Eye (tissue), 1 donor: Measurements from ENCODE around the gene NDST1.

Experiments used
- DNase-seq: peaks from one replicate; pipeline ENCODE4 v3.0.0-alpha.2; 2015

The NDST1 gene

DNA sequence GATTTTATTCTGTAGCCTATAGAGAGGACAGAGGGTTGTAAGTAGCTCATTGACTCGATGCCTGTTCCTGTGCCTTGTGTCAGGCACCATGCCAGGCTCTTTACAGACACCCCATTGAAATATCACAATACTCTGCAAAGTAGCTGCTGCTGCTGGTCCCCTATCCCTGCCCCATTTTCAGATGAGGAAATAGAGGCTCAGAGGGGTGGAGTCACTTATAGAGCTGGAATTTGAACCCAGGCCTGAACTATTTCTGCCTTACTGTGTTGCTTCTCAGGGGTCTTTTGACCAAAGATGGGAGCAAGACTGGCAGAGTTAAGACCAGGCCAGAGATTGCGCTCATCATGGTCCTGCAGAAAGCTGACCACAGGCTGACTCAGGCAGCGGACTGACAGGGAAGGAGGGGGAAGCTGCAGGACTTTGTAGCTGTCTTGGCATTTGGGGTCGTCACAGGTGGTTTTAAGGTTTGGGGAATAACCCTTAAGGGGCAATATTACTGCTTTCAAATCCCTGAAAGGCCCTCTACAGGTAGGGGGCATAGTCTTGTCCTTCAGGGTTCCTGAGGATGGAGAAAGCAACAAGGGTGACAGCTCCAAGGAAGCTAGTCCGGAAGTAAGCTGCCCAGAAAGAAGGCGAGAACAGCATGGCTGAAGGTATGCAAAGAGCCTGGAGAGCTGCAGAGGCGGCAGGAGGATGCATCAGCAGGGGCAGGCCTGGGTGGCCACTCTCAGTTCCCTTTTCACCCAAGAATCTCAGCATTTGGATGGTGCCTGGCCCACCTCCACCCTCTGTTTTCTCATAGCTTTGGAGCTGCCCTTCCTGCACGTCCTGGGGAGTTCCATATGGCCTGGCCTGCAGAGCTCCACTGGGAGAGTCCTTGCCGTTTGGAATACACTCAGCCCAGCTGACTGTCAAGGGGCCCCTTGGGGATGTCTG, 18.3 kb upstream of the NDST1 start:
- no peak for DNase-seq

DNA sequence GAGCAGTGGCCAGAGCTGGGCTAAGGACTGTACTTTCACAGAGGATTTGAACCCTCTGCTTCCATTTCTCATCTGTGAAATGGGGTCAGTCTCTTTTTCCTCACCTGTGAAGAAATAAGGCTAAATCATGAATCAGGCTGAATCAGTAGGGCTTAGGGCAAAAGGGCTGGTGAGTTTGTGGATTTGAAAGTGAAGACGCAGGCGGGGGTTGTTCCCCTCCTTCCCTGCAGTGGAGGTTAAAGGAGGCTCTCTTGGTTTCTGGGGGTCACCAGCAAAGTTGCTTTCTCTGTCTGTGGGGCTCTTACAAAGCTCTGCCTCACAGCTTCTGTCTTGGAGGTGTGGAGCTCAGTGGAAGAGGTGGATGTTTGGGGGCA, 17.6 kb upstream of the NDST1 start:
- no peak for DNase-seq

DNA sequence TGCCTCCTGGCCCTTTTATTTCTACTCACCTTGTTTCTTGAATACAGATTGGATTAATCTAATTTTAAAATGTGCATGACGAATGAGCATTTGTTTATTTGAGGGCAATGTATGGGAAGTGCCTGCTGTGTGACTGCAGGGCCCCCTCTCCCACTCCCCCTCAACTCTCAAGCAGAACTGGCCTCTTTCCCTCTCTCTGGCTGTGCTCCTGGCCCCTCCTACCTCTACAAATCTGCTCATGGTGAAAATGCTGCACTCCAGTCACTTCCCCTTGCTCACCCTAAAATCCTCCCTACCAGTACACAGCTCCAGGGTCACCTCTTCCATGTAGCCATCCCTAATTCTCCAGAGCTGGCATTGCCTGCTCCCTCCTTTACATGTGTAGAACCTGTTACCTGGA, 17.2 kb upstream of the NDST1 start:
- no peak for DNase-seq

DNA sequence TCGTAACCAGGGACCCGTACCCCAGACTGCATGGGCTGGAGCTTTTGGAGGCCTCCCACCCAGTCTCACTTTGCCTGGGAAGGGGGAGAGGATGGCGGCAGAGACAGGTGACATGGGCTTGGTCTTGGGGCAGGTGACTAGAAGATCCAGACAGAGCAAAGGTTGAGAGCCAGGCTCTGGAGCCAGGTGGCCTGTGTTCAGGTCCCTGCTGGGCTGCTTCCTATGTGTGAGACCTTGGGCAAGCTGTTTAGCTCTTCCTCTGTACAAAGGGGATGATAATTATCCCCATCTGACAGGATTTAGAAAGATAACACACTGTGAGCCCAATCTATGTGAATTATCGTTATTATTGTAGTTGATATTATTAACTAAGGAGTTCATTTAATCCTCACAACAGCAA, 16.1 kb upstream of the NDST1 start:
- no peak for DNase-seq

DNA sequence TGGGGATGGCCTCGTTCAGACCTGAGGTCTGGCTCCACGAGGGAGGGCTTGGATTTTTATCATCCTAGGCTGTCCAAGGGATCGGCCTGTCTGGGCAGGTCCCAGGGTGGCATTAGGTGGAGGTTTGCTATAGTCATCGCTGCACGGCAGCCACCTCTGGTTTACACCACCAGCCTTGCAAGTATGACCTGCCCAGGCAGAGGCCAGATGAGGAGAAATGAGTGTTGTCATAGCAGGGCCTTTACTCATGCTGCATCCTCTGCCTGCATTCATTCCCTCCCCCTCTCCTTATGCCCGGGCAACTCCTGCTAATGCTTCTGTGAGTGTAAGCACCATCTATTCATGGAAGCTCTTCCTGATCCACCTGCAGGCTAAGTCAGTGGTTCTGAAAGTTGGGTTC, 15.3 kb upstream of the NDST1 start:
- DNase-seq: no peak

DNA sequence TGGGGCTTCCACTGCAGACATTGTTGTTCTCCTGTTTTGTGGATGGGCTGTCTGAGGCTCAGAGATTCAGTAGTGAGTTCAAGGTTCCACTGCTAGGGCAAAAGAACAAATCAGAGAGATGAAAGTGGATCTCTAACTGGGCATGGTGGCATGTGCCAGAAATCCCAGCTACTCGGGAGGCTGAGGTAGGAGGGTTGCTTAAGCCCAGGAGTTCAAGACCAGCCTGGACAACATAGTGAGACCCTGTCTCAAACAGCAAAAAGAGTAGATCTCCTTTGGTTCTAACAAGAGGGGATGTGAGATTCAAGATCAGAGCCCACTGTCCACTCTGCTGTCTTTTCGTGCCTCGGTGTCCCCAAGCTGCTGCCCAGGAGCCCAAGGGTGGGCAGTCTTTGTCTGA, 11.8 kb upstream of the NDST1 start:
- no peak for DNase-seq

DNA sequence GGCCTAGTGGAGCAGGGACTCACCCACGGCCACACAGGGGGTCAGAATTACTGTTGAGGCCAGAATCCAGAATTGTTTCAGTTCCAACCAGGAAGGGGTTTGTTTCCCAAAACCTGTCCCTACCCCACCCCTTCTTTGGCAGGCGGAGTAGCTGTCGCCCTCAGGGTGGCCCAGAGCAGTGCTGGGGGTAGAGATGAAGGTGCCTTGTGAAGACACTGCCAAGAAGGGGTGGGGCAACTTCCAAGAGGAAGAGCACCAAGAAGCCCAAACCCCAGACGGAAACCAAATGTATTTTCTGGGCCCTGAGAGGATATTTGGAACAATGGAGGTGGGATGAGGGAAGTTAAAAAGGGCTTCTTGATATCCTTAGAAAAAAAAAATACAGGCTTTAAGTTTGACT, 11.4 kb upstream of the NDST1 start:
- DNase-seq: no peak

DNA sequence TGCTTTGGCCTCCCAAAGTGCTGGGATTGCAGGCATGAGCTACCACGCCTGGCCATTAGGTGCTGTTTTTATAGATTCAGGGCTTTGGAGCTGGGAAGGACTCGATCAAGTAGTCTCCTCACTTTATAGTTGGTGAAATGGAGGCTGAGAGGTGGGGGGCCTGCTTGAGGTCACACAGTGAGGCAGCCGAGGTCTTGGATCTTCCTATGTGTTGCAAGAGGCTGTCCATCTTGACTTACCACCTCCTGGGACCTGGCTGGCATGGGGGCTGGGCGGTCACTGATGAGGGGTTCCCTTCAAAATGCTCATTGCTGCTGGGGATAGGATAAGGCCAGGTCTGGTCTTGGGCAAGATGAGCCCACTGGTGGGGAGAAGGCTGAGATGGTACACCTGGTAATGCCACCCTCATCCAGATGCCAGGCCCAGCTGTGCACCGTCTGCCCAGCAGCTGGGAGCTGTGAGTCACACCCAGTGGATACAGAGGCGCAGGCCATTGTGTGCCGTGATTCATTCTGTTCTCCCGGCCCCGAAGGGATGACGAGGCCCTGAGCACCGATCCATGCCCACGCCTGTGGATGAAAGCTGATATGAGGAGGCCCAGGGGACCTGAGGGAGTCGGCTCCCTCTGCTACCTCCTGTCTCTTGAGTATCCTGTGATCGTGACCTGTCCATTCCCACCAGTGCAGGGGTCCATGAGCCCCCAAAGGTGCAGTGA, 10.5 kb upstream of the NDST1 start:
- peak; percentile 59 for DNase-seq

DNA sequence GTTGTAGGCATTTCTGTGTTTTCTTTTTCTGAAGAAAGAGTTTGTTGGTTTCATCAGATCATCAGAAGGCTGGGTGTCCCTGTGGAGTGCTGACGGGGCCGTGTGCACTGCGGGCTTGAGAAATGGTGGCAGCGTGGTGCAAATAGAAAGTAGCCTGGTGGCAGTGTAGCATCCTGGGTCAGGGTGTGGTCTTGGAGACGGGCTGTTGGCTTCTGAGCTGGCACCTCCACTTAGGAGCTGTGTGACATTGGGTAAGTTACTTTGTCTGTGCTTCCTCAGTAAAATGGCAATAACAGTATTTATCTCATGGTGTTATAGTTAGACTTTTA, 10.0 kb upstream of the NDST1 start:
- no peak for DNase-seq

DNA sequence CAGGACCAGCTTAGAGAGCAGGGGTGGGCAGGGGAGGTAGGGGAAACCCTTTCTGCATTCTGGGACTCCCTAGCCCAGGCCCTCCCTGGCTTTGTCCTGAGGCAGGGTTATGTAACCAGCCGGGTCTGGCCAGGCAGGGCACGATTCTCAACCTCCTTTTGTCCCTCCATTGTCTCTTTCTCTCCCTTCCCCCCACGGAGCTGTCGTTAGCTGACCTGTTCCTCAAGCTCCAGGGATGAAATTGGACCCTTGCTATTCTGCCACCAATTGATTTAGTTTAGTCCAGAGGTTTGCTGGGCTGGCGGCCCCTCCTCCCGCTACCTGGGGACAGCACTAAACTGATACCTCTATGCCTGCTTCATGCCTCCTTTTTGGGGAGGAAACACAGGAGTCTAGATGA, 9.4 kb upstream of the NDST1 start:
- DNase-seq: peak; percentile 70

DNA sequence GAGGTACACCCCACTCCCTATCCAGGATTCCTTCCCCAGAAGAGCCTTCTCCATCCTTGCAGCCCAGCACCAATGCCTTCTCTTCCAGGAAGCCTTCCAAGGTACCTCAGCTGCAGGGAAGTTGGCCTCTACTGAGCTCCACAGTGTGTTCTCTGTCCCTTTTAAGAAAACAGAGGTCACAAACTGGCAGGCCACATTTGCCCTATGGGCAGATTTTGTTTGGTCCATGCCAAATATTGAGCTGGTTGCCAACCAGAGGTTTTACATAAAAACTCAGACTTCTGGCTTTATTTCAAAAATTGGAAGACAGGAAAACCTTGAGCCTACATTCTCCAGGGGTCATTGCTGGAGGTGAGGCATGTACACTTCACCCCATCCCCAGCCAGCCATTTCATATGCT, 9.0 kb upstream of the NDST1 start:
- DNase-seq: no peak

DNA sequence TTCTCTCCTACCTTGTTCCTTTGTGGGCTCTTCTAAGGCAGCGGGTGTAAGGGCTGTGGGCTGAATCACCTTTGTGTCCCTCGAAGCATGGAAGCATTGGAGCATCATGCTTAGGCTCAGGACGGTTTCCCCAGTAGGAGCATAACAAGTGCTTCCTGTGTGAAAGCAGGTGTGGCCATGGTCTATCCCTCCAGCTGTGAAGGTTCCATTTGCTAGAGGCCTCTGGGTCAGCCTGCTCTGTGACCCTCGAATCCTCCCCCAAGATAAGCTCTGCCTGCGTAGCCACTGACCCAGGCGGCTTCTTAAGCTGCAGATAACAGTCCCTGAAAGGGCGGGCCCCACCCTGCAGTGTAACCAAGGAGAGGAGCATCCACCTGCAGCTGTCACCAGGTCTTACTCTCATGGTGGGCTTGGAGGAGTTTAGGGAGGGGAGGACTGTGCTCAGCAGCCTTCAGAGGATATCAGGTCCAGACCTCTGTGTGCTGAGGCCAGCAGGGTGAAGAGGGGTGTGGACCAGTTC, 8.4 kb upstream of the NDST1 start:
- peak; percentile 34 for DNase-seq

DNA sequence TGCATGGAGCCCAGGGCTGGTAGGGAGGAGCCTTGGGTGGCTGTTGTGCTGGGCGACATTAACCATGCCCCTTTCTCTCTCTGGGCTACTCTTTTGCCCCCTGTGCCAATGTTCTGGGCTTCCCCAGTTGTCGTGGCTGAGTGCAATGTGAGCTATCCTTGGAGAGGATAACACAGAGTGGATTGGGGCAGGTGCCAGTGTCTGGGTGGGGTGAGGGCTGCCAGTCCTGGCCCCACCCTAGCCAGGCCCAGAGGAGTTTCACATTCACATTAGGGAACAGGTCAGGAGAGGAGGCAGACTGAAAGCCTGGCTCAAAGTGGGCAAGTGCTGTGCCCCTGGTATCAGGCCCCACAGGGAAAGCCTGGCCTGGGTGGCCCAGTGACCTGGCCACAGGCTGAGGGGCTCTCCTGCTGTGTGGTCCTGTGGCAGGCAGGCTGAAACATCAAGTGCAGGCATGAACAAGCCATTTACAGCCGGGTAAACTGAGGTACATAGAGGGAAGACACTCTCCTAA, 7.5 kb upstream of the NDST1 start:
- DNase-seq: no peak

DNA sequence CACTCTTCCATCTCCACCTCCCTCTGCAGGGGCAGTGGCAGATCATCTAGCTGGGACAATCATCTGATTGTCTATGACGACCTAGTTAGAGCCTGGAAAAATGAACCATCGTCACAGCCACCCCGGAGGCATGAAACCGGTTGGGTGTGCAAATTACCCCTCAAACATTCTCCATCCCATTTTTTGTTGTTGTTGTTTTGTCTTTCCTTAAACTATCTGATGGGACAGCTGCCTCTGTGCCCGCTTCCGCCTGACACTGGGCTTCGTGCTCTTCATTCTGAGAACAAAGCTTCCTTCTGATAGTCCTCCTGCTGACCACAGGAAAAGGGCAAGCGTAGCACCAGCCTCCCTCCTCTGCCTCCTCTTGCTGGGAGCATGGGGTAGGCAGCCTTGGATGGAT, 7.0 kb upstream of the NDST1 start:
- peak; percentile 48 for DNase-seq

DNA sequence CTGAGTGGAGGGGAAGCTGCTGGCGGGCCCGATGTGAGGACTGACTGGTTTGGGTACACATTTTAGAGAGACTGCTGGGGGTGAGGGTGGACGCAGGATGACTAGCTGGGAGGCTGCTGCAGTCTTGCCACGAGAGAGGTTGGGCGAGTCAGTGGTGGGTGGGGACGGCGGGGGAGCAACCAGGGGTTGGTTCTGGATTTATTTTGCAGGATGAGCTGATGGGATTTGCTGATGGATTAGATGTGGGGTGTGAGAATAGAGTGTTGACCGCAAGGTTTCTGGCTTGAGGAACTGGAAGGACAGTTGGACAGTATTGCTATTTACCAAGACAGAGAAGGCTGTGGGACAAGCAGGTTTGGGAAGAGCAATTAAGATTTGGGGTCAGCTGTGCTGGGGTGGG, 5.8 kb upstream of the NDST1 start:
- DNase-seq: no peak

DNA sequence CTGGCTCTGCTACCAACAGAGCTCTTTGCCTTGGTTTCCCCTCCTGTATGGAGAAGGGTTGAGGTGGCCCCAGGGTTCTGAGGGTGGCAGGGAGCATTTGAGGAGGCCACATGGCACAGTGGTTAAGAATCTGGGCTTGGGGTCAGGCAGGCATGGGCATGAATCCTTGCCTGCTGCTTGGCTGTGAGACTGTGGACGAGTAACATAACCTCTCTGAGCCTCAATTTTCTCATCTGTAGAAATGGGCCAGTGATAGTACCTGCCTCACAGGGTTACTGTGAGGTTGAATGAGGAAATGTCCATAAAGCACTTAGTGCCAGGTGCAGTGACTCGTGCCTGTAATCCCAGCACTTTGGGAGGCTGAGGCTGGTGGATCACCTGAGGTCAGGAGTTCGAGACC, 5.1 kb upstream of the NDST1 start:
- no peak for DNase-seq

DNA sequence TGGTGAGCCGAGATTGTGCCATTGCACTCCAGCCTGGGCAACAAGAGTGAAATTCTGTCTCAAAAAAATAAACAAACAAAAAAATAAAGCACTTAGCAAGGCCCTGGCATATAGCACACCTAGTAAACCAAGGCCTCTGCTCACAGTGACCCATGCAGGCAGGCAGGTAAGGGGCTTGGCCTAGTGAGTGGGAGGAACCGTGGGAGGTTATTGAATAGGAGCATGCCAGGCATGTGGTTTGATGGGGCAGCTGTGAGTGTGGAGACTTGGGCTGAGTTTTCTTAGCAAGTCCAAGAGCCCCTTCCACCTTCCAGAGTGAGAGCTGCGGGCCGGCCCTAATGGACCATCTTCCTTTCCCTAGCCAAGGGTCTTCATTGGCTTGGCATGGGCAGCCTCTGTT, 4.5 kb upstream of the NDST1 start:
- no peak for DNase-seq

DNA sequence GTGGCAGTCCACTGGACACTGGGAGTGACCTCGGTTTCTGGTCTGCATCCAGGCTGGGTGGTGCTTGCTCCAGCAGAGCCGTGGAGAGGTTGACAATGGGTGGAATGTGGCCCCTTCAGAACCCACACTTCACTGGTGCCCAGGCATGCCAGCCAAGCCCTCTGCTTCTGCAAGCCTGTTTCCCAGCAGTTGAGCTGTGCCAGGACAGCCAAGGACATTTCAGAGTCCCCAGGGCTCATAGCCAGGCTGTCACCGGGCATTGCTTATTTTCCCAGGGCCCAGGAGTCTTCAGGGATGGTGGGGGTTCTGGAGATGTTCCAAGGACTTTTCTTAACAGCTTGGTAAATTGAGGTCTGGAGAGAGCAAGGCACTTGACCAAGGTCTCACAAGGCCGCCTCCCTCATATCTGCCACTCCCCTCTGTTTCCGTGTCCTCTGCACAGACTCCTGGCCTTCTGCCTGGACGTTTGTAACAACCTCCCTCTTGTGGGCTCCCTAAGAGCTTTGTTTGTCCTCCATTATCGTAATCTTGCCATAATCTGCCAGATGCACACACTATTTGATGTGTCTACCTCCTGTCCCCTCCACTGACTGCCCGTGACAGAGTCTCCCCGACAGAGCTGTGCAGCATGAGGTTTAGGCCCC, 3.8 kb upstream of the NDST1 start:
- DNase-seq: no peak

DNA sequence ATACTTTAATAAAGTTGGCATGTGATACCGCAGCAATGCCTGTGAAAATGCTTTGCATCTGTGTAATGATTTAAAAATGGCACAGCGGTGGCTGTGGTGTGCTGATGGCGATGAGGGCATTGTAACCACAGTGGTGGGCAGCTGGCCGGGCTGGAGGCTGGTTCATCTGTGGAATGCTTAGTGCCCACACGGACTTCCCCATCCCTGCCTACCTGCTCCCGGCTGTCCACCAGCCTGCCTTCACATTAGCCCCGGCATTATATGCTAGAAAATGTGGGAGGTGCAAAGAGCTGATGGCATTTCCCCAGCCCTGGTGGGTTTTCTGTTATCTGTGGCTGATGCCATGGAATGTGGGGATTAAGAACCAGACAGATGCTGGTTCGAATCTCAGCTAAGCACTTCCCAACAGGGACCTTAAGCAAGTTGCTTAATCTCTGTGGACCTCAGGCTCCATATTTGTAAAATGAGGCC, 2.9 kb upstream of the NDST1 start:
- DNase-seq: no peak

DNA sequence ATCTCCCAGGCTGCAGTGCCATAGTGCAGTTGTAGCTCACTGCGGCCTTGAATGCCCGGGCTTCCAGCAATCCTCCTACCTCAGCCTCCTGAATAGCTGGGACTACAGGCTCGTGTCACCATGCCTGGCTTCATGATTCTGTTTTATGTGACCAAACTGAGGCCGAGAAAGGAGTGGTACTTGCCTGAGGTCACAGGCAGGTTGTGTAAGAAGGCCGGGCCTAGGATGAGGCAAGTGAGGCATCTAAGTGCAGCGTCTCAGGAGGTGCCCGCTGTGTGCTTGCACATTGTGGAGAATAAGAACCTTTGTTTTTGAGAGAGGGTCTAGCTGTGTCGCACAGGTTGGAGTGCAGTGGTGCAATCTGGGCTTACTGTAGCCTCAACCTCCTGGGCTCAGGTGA, 2.1 kb upstream of the NDST1 start:
- no peak for DNase-seq

DNA sequence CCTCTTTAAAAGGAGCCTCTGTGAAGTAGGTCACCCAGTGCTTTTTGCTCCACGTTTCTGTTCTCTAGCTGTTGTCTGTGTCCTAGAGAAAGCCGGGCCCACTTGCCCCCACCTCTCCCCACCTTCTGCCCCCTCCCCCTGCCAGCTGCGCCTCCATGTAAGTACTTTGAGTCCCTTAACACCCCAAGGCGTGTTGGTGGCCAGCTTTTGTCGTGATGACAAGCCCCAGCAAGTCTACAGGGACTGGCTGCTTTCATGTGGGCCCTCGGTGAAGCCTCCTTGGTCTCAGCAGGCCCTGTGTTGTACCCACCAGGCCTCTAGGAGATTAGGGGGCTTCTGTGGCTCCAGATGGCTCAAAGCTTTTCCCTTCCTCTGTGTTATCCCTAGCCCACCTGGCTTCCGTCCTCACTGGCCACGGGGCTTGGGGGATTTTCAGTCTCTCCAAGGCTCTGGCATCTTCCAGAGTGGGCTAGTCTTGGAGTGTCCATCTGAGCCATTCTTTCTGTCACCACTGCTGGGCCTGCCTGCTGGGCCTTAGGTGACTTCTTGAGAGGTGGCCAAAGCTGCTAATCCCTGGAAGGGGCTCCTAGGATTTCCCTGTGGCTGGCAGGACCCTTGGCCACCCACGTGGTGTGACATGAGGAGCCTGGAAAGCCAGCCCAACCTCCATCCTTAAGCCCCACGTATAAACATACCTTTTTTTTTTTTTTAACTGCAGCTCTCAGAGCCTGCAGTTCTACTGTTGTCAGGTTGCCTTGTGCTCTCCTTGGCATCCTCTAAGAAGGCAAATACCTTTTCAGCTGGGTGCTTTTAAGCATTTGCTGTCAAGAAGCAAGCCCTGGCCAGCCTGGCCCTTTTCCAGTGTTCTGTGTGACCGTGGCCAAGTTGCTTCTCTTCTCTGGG, 1.1 kb upstream of the NDST1 start:
- peak; percentile 58 for DNase-seq

DNA sequence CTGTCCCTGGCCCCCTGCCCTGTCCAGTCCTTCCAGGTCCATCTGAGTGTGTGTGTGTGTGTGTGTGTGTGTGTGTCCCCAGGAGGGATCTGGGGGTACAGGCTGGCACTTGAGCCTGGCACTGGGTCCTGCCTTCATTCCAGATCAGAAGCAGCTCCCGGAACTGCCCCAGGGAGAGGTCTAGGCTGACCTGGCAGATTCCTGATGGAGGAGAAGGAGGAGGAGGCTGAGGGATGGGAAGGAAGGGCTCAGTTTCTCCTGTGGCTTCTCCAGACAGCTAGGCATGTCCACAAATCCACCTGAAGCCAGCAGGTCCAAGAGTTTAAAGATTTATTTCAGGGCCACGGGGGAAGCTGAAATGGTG, 328 bp downstream of the NDST1 start:
- no peak for DNase-seq

DNA sequence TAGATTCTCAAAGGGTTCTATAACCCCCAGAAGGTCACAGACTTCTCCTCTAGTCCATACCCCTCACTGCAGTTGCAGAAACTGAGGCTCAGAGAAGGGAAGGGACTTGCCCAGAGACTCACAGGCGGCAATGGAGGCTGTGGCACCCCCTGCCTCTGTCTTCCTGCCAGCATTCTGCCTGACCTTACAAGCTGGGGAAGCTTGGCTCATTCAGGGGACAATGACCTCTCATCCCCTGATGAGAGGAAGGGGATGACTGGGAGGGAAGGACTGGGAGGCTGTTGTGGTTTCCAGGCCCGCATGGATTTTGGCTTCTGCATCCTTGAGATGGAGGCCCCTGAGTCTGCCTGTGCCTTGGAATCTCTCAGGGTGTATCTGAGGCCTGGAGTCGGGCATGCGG, 897 bp downstream of the NDST1 start:
- no peak for DNase-seq
